Skeletal muscle satellite cell (primary cell): Measurements from ENCODE around the gene APEH.
"Not testable (repeated sequence)": the region's sequence is repeated elsewhere in the genome, so short reads cannot be mapped to it uniquely, and the experiment has no call there.

ENCODE experiments used
- H3K27me3 ChIP-seq: 2 replicates; pipeline ENCODE4 v1.7.0; 2013; ENCODE audit warnings: low read length; ENCODE audit not compliant: control insufficient read depth, insufficient read depth
- H3K36me3 ChIP-seq: 2 replicates; pipeline ENCODE4 v1.7.0; 2013; ENCODE audit warnings: mild to moderate bottlenecking, control low read depth, low read length; ENCODE audit not compliant: insufficient read depth
- H3K4me1 ChIP-seq: 2 replicates; pipeline ENCODE4 v1.7.0; 2013; ENCODE audit warnings: low read length; ENCODE audit not compliant: control insufficient read depth, insufficient read depth
- H3K4me2 ChIP-seq: 2 replicates; pipeline ENCODE4 v1.7.0; 2013; ENCODE audit warnings: mild to moderate bottlenecking, low read length
- H3K4me3 ChIP-seq: 2 replicates; pipeline ENCODE4 v1.7.0; 2013; ENCODE audit warnings: low read length
- H3K9ac ChIP-seq: 2 replicates; pipeline ENCODE4 v1.7.0; 2013; ENCODE audit warnings: mild to moderate bottlenecking, low read depth, low read length, moderate library complexity
- H3K9me3 ChIP-seq: replicated peaks from 2 replicates; pipeline ENCODE4 v1.7.0; 2013; ENCODE audit warnings: mild to moderate bottlenecking, control low read depth, low read length

Gene APEH

GRCh38 chr3:49686346-49686745 is 12.2 kb downstream of the APEH start:
- Histone ChIP-seq H3K4me2 (peak overlapping the region; percentile 73), H3K4me1 (peaks cover 27% of the 10 kb centered on the region), H3K4me3 (peak overlapping the region; percentile 47), H3K36me3 (peaks cover 24% of the 10 kb centered on the region)
- H3K9ac ChIP-seq, H3K9me3 ChIP-seq, H3K27me3 ChIP-seq: not testable (repeated sequence)

GRCh38 chr3:49686769-49687423 is 12.7 kb downstream of the APEH start:
- Histone ChIP-seq H3K4me1 (peaks cover 27% of the 10 kb centered on the region), H3K36me3 (peaks cover 19% of the 10 kb centered on the region), H3K4me3 (peak overlapping the region; percentile 47), H3K4me2 (peak overlapping the region; percentile 73)
- not testable (repeated sequence) for H3K9me3 ChIP-seq, H3K9ac ChIP-seq, H3K27me3 ChIP-seq

GRCh38 chr3:49687424-49687795 is 13.3 kb downstream of the APEH start:
- H3K4me3 ChIP-seq, H3K9me3 ChIP-seq, H3K27me3 ChIP-seq, H3K9ac ChIP-seq, H3K4me2 ChIP-seq: not testable (repeated sequence)
- peaks cover 27% of the 10 kb centered on the region for H3K4me1 ChIP-seq
- peaks cover 13% of the 10 kb centered on the region for H3K36me3 ChIP-seq

- not testable (repeated sequence) for H3K9me3 ChIP-seq, H3K27me3 ChIP-seq, H3K36me3 ChIP-seq
- peak overlapping the region; percentile 94 for H3K4me3 ChIP-seq
- peak overlapping the region; percentile 93 for H3K4me2 ChIP-seq
- H3K9ac ChIP-seq = peak overlapping the region; percentile 93
- H3K4me1 ChIP-seq = peaks cover 18% of the 10 kb centered on the region
These were observed 14.3 kb downstream of the APEH start for GRCh38 chr3:49688338-49689045.

- no peaks in the 10 kb centered on the region for H3K27me3 ChIP-seq
- H3K36me3 ChIP-seq = no peaks in the 10 kb centered on the region
- H3K9me3 ChIP-seq = no peaks in the 10 kb centered on the region
- H3K4me3 ChIP-seq = peak within 1 kb of the TSS; percentile 94
- H3K4me2 ChIP-seq = peak within 1 kb of the TSS; percentile 93
- peak within 1 kb of the TSS; percentile 93 for H3K9ac ChIP-seq
- peaks cover 16% of the 10 kb centered on the region for H3K4me1 ChIP-seq
These were observed 15.1 kb downstream of the APEH start, which contains the start of the genes MST1 and RNF123 for GRCh38 chr3:49689046-49689907. Gene MST1 (minus strand): TSS chr3:49689474. CDS start chr3:49688691, 783 bp downstream. Gene RNF123 (plus strand): TSS chr3:49689557. CDS start chr3:49691166, 1,609 bp downstream.

- H3K36me3 ChIP-seq, H3K27me3 ChIP-seq, H3K9me3 ChIP-seq: not testable (repeated sequence)
- H3K4me1 ChIP-seq = peaks cover 16% of the 10 kb centered on the region
- peak overlapping the region; percentile 94 for H3K4me3 ChIP-seq
- H3K4me2 ChIP-seq = peak overlapping the region; percentile 93
- peak overlapping the region; percentile 93 for H3K9ac ChIP-seq
These were observed 15.9 kb downstream of the APEH start for GRCh38 chr3:49689908-49690624.

- not testable (repeated sequence) for H3K4me3 ChIP-seq, H3K27me3 ChIP-seq, H3K9ac ChIP-seq, H3K36me3 ChIP-seq, H3K9me3 ChIP-seq
- Histone ChIP-seq H3K4me1 (peaks cover 16% of the 10 kb centered on the region), H3K4me2 (peak overlapping the region; percentile 93)
These were observed 16.7 kb downstream of the APEH start for GRCh38 chr3:49690856-49691255.

GRCh38 chr3:49691481-49691880 is 17.3 kb downstream of the APEH start:
- not testable (repeated sequence) for H3K4me3 ChIP-seq, H3K36me3 ChIP-seq, H3K9me3 ChIP-seq, H3K27me3 ChIP-seq, H3K9ac ChIP-seq, H3K4me2 ChIP-seq
- H3K4me1 ChIP-seq = peaks cover 13% of the 10 kb centered on the region

GRCh38 chr3:49694409-49695070 is 20.4 kb downstream of the APEH start:
- not testable (repeated sequence) for H3K4me3 ChIP-seq, H3K9me3 ChIP-seq, H3K27me3 ChIP-seq, H3K9ac ChIP-seq, H3K36me3 ChIP-seq, H3K4me1 ChIP-seq, H3K4me2 ChIP-seq

- H3K4me2 ChIP-seq, H3K4me3 ChIP-seq, H3K9me3 ChIP-seq, H3K9ac ChIP-seq, H3K4me1 ChIP-seq, H3K27me3 ChIP-seq: not testable (repeated sequence)
- H3K36me3 ChIP-seq = peaks cover 13% of the 10 kb centered on the region
These were observed 21.3 kb downstream of the APEH start for GRCh38 chr3:49695350-49696015.
